Adipose tissue (tissue), 3 donors: ENCODE measurements around the gene POMGNT2. TPM values are rescaled to one million over a fixed set of nuclear protein-coding genes. Genes with fewer than 3 reads are reported as not detected.

Experiments
- H3K27ac ChIP-seq: one replicate; pipeline ENCODE4 v1.5.1; 2013; ENCODE audit warnings: low read depth, low read length
- WGBS, 3 donors: extraction: QIAGEN DNeasy Blood & Tissue Kit; methylation state at CpG; one replicate each; pipeline ENCODE4 v1.1.7; 2013; 5-methylcytosine and 5-hydroxymethylcytosine counted together
- polyA plus RNA-seq, 3 donors: library from polyadenylated mRNA; stranded (reverse); fragments of 200-250 nt; gene quantifications; one replicate each; pipeline ENCODE4 v1.2.3, GENCODE V29; 2013
- donor health status: healthy with polysubstance abuse.
- donor health status: Bipolar disorder and iron deficiency.
- donor health status: healthy.

Gene POMGNT2
- polyA plus RNA-seq, 3 donors: 7.8 to 11.4 (median 11.3) TPM

DNA sequence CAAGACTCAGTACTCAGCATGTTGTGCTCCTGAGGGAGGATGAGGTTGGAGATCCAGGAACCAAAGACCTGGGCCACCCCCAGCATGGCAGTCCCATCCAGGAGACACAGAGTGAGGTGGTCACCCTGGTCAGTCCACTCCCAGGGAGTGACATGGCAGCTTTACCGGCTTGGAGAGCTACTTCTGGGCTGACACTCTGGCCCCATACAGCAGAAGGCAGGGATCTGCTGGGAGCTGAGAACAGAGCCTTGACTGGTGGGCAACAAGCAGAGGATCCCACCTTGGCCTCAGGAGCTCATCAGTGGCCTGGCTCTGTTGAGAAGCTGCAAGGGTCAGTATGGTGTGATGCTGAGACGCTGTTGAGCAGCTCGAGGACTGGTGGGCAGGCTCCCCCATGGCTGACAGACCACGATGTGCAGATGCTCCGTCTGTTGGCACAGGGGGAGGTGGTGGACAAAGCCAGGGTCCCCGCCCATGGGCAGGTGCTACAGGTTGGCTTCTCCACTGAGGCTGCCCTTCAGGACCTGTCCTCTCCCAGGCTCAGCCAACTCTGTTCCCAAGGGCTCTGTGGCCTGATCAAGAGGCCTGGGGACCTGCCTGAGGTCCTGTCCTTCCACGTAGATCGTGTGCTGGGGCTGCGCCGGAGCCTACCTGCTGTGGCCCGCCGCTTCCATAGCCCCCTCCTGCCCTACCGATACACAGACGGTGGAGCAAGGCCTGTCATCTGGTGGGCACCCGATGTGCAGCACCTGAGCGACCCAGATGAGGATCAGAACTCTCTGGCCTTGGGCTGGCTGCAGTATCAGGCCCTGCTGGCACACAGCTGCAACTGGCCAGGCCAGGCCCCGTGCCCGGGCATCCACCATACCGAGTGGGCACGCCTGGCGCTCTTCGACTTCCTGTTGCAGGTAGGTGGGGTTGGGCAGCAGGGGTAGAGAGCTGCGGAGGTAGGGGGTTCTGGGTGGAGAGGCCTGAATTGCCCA is 72.9 kb downstream of the POMGNT2 start:
- H3K27ac ChIP-seq: no peak overlapping the region
- 95 to 96% (median 96%) methylated on average over 23 of the region's 23 CpGs for WGBS, 3 donors

DNA sequence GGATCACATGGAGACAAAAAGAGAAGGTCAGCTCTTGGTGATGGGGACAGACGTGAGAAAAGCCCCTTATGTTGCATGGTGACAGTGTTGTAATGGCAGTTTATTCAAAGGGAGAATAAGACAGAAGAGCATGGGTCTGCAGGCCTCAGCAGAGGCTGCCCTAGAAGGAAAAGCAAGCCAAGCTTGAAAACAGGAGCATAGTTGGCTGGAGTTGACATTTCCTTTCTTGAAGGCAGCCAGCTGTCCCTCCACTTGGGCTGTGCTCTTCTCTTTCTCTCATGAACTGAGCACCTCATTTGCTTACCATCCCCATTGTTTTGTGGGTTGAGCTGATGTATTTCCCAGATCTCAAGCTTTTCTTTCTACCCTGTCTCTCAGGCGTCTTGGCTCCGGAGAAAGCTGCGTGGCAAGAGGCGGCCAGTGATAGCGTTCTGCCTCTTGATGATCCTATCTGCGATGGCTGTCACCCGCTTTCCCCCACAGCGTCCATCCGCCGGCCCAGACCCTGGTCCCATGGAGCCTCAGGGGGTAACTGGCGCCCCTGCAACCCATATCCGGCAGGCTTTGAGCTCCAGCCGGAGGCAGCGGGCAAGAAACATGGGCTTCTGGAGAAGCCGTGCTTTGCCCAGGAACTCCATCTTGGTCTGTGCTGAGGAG is 73.9 kb downstream of the POMGNT2 start:
- no peak overlapping the region for H3K27ac ChIP-seq
- WGBS, 3 donors: 91 to 97% (median 96%) methylated on average over 16 of the region's 16 CpGs

DNA sequence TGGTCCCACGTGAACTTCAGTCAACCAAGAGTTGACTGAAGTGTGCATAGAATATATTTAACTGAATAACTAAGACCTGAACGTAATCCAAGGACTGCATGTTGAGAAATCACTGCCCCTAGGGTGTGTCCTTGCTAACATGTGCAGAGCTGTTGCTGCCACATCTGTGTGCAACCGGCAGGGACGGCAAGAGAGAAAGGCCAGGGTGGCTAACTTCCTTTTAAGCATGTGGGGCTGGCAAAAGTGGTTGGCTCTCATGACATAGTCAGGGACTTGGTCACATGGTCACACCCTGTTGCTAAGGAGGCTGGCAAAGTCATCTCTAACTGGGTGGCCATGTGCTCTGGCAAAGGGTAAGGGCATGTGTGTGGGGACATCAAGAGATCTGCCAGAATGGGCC is 74.4 kb downstream of the POMGNT2 start:
- 41 to 75% (median 43%) methylated on average over 4 of the region's 4 CpGs for WGBS, 3 donors
- no peak overlapping the region for H3K27ac ChIP-seq

DNA sequence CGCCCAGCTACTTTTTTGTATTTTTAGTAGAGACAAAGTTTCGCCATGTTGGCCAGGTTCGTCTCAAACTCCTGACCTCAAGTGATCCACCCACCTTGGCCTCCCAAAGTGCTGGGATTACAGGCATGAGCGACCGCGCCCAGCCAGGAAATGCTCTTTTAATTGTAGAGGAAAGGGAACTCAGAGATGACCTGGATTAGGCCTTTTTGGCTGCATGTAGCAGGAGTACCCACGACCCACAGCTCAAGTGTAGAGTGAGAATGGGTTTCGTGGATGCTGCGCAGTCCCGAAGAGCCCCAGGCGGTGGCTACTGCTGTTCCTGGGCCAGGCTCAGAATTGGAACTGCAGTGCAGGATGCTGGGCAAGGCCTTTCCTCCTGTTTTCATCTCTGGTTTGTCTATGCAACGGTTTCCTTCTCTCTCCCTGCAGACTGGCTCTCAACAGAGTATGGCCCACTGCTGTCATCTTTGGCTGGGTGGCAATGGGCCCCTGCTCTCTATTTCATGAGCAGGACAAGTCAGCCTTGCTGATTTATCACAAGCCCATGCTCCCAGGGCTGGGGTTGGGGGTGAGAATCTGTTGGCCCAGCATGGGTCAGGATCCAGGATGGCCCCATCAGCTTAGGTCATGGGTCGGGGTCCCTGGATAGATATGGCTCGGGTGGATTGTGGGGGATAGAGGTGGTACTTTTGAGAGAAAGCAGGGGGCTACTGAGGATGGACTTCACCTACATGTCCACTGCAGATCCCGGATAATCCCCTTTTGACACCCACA is 75.5 kb downstream of the POMGNT2 start:
- 88 to 91% (median 89%) methylated on average over 15 of the region's 15 CpGs for whole genome bisulfite sequencing, 3 donors
- no peak overlapping the region for H3K27ac ChIP-seq

Other genes starting within 250 kb of the POMGNT2 start
- gene CYP8B1, start 230.2 kb downstream of the POMGNT2 start, polyA plus RNA-seq: under 1 TPM in 1 of 3 donors, not detected in 2; 0.01 TPM
- 1 to 10 TPM; 2.7 to 3.3 (median 2.8) TPM for gene ZNF662, start 199.9 kb downstream of the POMGNT2 start, polyA plus RNA-seq
- gene GASK1A, start 126.8 kb downstream of the POMGNT2 start, polyA plus RNA-seq: 1 to 10 TPM; 1.6 to 7.8 (median 4.5) TPM
- 10 to 100 TPM in 2 of 3 donors, 1 to 10 TPM in 1; 9.3 to 19.4 (median 16.2) TPM for gene SNRK, start 180.5 kb upstream of the POMGNT2 start, polyA plus RNA-seq